A549 (cell line): ENCODE measurements around the gene TENT4A. TPM values are rescaled to one million over a fixed set of nuclear protein-coding genes. Genes with fewer than 3 reads are reported as not detected.

Experiments used
- ATAC-seq, 2 experiments: fragments of 200-7000 bp in 1 of 2; fragments of >200 bp in 1 of 2; cut with Nextera tagmentation in 1 of 2; cut with Tn5 transposase in 1 of 2; 3 replicates each; pipeline versions ENCODE4 v1.8.0 to v1.9.1; 2018 to 2020; ENCODE audit warnings: mild to moderate bottlenecking in 1 of 2, moderate library complexity in 1 of 2
- CTCF ChIA-PET: fragments of 300-600 bp; sonication (Branson Sonifier 250); formaldehyde crosslinking; extraction: SDS; loops from one replicate; lab custom pipeline; 2021; ENCODE audit warnings: antibody characterized with exemption, inconsistent platforms; lab: Yijun Ruan, JAX
- POLR2A ChIA-PET: fragments of 350-600 bp; formaldehyde crosslinking; extraction: SDS; loops from one replicate; lab custom pipeline; 2021; ENCODE audit warnings: antibody characterized with exemption, inconsistent platforms; lab: Yijun Ruan, JAX
- DNase-seq, 2 experiments: peaks; one replicate each; pipeline versions ENCODE4 v3.0.0 to v3.0.0-alpha.2; 2011 to 2016; ENCODE audit warnings: low read depth in 1 of 2, low spot score in 1 of 2
- FAIRE-seq: peaks from 2 replicates; lab custom pipeline; 2011; peaks lifted over from hg19 to GRCh38; lab: Jason Lieb, UNC
- H3K27ac ChIP-seq, 2 experiments: fragments of >200 bp; sonication (Bioruptor Twin); formaldehyde crosslinking; 3 replicates each; pipeline ENCODE4 v1.5.1; 2016 to 2017
- H3K4me1 ChIP-seq: fragments of >200 bp; sonication (Bioruptor Twin); formaldehyde crosslinking; 3 replicates; pipeline ENCODE4 v1.6.1; 2016
- H3K4me2 ChIP-seq: fragments of >200 bp; sonication (Bioruptor Twin); formaldehyde crosslinking; 3 replicates; pipeline ENCODE4 v1.6.1; 2016
- H3K4me3 ChIP-seq: fragments of >200 bp; sonication (Bioruptor Twin); formaldehyde crosslinking; 3 replicates; pipeline ENCODE4 v1.5.1; 2016
- H3K9me3 ChIP-seq: fragments of >200 bp; sonication (Bioruptor Twin); formaldehyde crosslinking; 3 replicates; pipeline ENCODE4 v1.6.1; 2016
- BHLHE40 ChIP-seq: IDR thresholded peaks from 2 replicates; pipeline ENCODE4 v1.6.1; 2012; ENCODE audit warnings: low read depth, low read length, inconsistent platforms
- CHD4 ChIP-seq: fragments of 200-600 bp; sonication (generic); IDR thresholded peaks from 2 replicates; pipeline ENCODE4 v1.6.1; 2016; ENCODE audit warnings: antibody characterized with exemption, mild to moderate bottlenecking, borderline replicate concordance
- EHF ChIP-seq: fragments of 250-450 bp; sonication (Bioruptor Pico); IDR thresholded peaks from 2 replicates; pipeline ENCODE4 v1.5.0; 2020; ENCODE audit warnings: mild to moderate bottlenecking
- FOSB ChIP-seq: fragments of 250-450 bp; sonication (Bioruptor Pico); IDR thresholded peaks from 2 replicates; pipeline ENCODE4 v1.5.0; 2020; ENCODE audit warnings: mild to moderate bottlenecking, moderate library complexity
- GATA3 ChIP-seq: IDR thresholded peaks from 2 replicates; pipeline ENCODE4 v1.6.1; 2012; ENCODE audit warnings: borderline replicate concordance
- HDAC2 ChIP-seq: fragments of 200-600 bp; sonication (generic); IDR thresholded peaks from 2 replicates; pipeline ENCODE4 v1.6.1; 2016
- HEYL ChIP-seq: fragments of 250-450 bp; sonication (Bioruptor Pico); IDR thresholded peaks from 2 replicates; pipeline ENCODE4 v1.8.0; 2021; ENCODE audit warnings: mild to moderate bottlenecking, moderate library complexity
- JUNB ChIP-seq: fragments of >200 bp; sonication (Bioruptor Twin); formaldehyde crosslinking; IDR thresholded peaks from 2 replicates; pipeline ENCODE4 v1.6.1; 2016
- KDM1A ChIP-seq: fragments of 200-600 bp; sonication (generic); IDR thresholded peaks from 2 replicates; pipeline ENCODE4 v1.6.1; 2016; ENCODE audit warnings: low read depth, mild to moderate bottlenecking
- MAFK ChIP-seq: fragments of 450-650 bp; IDR thresholded peaks from 2 replicates; pipeline ENCODE4 v1.6.1; 2014; ENCODE audit not compliant: partially characterized antibody
- NPAS2 ChIP-seq: fragments of 250-450 bp; sonication (Bioruptor Pico); IDR thresholded peaks from 2 replicates; pipeline ENCODE4 v1.8.0; 2022; ENCODE audit warnings: mild to moderate bottlenecking, moderate library complexity, borderline replicate concordance
- PHF8 ChIP-seq: fragments of 200-600 bp; sonication (generic); IDR thresholded peaks from 2 replicates; pipeline ENCODE4 v1.6.1; 2016; ENCODE audit warnings: low read depth, mild to moderate bottlenecking, antibody characterized with exemption, moderate library complexity, borderline replicate concordance
- POLR2AphosphoS2 ChIP-seq: conservative IDR thresholded peaks from 2 replicates; pipeline ENCODE4 v1.6.1; 2012; ENCODE audit warnings: low read length, improper control_type of control experiment, inconsistent platforms
- RFX5 ChIP-seq: fragments of 450-650 bp; IDR thresholded peaks from 2 replicates; pipeline ENCODE4 v1.7.1; 2014; ENCODE audit warnings: antibody characterized with exemption, mild to moderate bottlenecking, moderate library complexity
- SMC3 ChIP-seq: fragments of >200 bp; sonication (Bioruptor Twin); formaldehyde crosslinking; IDR thresholded peaks from 3 replicates; pipeline ENCODE4 v1.6.1; 2018; ENCODE audit warnings: inconsistent platforms
- TFCP2L1 ChIP-seq: fragments of 250-450 bp; sonication (Bioruptor Pico); IDR thresholded peaks from 2 replicates; pipeline ENCODE4 v1.5.0; 2021; ENCODE audit warnings: mild to moderate bottlenecking
- ZSCAN20 ChIP-seq: fragments of 250-450 bp; sonication (Bioruptor Pico); IDR thresholded peaks from 2 replicates; pipeline ENCODE4 v1.8.0; 2022; ENCODE audit warnings: mild to moderate bottlenecking, moderate library complexity
- WGBS: methylation state at CpG from one replicate; pipeline ENCODE4 v1.1.6; 2017; ENCODE audit errors: missing lambda C conversion rate; 5-methylcytosine and 5-hydroxymethylcytosine counted together
- polyA plus RNA-seq, 4 experiments: library from polyadenylated mRNA; depleted of rRNA in 3 of 4; stranded (reverse); fragments of >200 nt; fragmentation: RNase III in 1 of 4; extraction: RNeasy Plus Mini Kit Qiagen cat#74134 plus additional on column Dnase treatment in 1 of 4; gene quantifications; 2 replicates in 3 of 4; 3 replicates in 1 of 4; pipeline ENCODE4 v1.2.3, GENCODE V29; 2011 to 2017
- TF ChIP-seq, protein P1 (sequence below): fragments of 150-350 bp; IDR thresholded peaks from 2 replicates; pipeline ENCODE4 v1.6.1; 2014; ENCODE audit warnings: low read depth, mild to moderate bottlenecking, low read length
- TF ChIP-seq, protein P2 (sequence below): fragments of 200-600 bp; sonication (generic); IDR thresholded peaks from 2 replicates; pipeline ENCODE4 v1.6.1; 2016; ENCODE audit warnings: antibody characterized with exemption, mild to moderate bottlenecking, moderate library complexity
- TF ChIP-seq, protein P3 (sequence below): fragments of >200 bp; sonication (Bioruptor Twin); formaldehyde crosslinking; IDR thresholded peaks from 3 replicates; pipeline ENCODE4 v1.5.1; 2016
- TF ChIP-seq, protein P4 (sequence below): fragments of 250-450 bp; sonication (Bioruptor Pico); IDR thresholded peaks from 2 replicates; pipeline ENCODE4 v1.5.0; 2020; ENCODE audit warnings: low read depth, mild to moderate bottlenecking, moderate library complexity

Gene TENT4A
- polyA plus RNA-seq, 2 of the 4 experiments (the other 2 are of a cell fraction), result 7.2 to 15.2 TPM

DNA sequence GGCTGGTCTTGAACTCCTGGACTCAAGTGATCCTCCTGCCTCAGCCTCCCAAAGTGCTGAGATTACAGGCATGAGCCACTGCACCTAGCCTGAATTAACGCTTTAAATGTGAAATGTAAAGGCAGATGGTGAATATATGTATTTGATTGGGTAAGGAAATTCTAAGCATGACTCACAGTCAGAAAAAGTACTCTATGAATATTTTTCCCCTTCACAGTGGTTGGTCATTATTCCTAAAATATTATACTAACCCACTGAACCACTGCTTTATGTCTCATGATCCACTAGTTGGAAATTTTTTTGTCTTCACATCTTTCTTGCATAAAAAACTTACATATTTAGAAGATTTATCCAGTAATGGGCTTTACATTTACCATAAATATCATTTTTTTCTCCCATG lies 14.5 kb upstream of the TENT4A start:
- 4% methylated on average over 1 of the region's 1 CpG for WGBS
- no peaks in the 10 kb centered on the region for H3K4me1 ChIP-seq
- H3K9me3 ChIP-seq, result peaks cover 5% of the 10 kb centered on the region; the same call in 1 of the 3 replicates
- FAIRE-seq, result no peak
- H3K4me3 ChIP-seq, result no peak overlapping the region
- no peak for ATAC-seq
- H3K4me2 ChIP-seq, result no peak overlapping the region
- DNase-seq, result no peak
- H3K27ac ChIP-seq, result no peak overlapping the region
- ChIA-PET CTCF (no interaction called here), POLR2A (no interaction called here)
- TF ChIP-seq MAFK (no peak), CHD4 (no peak), NPAS2 (CRISPR knock-in tag) (no peak), GATA3 (no peak), TFCP2L1 (CRISPR knock-in tag) (no peak), POLR2AphosphoS2 (no peak), HDAC2 (no peak), EHF (no peak), SMC3 (no peak), RFX5 (no peak), JUNB (no peak), HEYL (no peak), KDM1A (no peak)
- TF ChIP-seq, protein P1, sequence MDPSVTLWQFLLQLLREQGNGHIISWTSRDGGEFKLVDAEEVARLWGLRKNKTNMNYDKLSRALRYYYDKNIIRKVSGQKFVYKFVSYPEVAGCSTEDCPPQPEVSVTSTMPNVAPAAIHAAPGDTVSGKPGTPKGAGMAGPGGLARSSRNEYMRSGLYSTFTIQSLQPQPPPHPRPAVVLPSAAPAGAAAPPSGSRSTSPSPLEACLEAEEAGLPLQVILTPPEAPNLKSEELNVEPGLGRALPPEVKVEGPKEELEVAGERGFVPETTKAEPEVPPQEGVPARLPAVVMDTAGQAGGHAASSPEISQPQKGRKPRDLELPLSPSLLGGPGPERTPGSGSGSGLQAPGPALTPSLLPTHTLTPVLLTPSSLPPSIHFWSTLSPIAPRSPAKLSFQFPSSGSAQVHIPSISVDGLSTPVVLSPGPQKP, result no peak
- TF ChIP-seq, protein P2, sequence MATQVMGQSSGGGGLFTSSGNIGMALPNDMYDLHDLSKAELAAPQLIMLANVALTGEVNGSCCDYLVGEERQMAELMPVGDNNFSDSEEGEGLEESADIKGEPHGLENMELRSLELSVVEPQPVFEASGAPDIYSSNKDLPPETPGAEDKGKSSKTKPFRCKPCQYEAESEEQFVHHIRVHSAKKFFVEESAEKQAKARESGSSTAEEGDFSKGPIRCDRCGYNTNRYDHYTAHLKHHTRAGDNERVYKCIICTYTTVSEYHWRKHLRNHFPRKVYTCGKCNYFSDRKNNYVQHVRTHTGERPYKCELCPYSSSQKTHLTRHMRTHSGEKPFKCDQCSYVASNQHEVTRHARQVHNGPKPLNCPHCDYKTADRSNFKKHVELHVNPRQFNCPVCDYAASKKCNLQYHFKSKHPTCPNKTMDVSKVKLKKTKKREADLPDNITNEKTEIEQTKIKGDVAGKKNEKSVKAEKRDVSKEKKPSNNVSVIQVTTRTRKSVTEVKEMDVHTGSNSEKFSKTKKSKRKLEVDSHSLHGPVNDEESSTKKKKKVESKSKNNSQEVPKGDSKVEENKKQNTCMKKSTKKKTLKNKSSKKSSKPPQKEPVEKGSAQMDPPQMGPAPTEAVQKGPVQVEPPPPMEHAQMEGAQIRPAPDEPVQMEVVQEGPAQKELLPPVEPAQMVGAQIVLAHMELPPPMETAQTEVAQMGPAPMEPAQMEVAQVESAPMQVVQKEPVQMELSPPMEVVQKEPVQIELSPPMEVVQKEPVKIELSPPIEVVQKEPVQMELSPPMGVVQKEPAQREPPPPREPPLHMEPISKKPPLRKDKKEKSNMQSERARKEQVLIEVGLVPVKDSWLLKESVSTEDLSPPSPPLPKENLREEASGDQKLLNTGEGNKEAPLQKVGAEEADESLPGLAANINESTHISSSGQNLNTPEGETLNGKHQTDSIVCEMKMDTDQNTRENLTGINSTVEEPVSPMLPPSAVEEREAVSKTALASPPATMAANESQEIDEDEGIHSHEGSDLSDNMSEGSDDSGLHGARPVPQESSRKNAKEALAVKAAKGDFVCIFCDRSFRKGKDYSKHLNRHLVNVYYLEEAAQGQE, result no peak
- TF ChIP-seq, protein P3, sequence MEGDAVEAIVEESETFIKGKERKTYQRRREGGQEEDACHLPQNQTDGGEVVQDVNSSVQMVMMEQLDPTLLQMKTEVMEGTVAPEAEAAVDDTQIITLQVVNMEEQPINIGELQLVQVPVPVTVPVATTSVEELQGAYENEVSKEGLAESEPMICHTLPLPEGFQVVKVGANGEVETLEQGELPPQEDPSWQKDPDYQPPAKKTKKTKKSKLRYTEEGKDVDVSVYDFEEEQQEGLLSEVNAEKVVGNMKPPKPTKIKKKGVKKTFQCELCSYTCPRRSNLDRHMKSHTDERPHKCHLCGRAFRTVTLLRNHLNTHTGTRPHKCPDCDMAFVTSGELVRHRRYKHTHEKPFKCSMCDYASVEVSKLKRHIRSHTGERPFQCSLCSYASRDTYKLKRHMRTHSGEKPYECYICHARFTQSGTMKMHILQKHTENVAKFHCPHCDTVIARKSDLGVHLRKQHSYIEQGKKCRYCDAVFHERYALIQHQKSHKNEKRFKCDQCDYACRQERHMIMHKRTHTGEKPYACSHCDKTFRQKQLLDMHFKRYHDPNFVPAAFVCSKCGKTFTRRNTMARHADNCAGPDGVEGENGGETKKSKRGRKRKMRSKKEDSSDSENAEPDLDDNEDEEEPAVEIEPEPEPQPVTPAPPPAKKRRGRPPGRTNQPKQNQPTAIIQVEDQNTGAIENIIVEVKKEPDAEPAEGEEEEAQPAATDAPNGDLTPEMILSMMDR, result no peak

DNA sequence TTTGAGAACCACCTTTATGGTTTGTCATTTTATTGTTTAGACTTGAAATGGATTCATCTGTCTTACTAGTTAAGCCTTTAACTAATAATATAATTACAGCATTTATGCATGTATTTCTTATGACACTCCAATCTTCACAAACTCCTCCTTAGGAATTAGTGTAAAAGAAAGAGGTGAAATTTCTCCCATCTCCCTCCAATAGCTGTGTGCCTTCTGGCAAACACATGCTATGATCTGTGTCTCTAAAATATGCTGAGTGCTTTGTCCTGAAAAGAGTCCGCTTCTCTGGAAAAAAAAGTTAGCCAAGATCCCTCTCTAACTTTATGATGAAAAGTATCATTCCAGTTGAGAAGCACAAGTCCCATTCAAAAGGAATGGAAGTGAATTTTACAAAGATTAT lies 13.9 kb upstream of the TENT4A start:
- TF ChIP-seq, protein P4, sequence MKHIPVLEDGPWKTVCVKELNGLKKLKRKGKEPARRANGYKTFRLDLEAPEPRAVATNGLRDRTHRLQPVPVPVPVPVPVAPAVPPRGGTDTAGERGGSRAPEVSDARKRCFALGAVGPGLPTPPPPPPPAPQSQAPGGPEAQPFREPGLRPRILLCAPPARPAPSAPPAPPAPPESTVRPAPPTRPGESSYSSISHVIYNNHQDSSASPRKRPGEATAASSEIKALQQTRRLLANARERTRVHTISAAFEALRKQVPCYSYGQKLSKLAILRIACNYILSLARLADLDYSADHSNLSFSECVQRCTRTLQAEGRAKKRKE, result no peak
- TF ChIP-seq ZSCAN20 (CRISPR knock-in tag) (no peak), FOSB (CRISPR knock-in tag) (no peak), SMC3 (no peak), BHLHE40 (no peak), EHF (no peak), PHF8 (no peak)
- Histone ChIP-seq H3K27ac (no peak overlapping the region), H3K4me2 (no peak overlapping the region), H3K9me3 (peaks cover 5% of the 10 kb centered on the region; the same call in 1 of the 3 replicates), H3K4me1 (0 out of 3 replicates have a peak, but pooled peaks cover 3% of the 10 kb centered on the region), H3K4me3 (no peak overlapping the region)
- ATAC-seq, result no peak
- ChIA-PET CTCF (interaction anchor here (1.6 kb wide), 1 partner anchor 67 kb away, joined by 3 read pairs; no protein-coding TSS in a partner anchor), POLR2A (no interaction called here)
- 63% methylated on average over 1 of the region's 1 CpG for WGBS
- DNase-seq, result no peak
- FAIRE-seq, result no peak
